Measurements from ENCODE around the gene CYFIP1.

DNA sequence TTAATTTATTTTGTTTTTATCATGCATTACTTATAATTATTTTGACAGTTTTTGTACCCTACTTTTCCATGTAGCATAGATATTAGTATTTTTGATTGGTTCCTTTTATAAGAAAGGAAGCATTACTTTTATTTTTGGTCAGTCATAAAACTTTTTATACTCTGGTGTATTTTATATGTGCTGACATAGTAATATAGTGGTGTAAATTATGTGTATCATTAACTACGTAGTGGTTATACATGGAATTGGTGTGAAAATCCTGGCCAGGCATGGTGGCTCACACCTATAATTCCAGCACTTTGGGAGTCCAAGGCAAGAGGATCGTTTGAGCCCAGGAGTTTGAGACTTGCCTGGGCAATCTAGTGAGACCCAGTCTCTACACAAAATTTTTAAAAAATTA is 160.5 kb downstream of the CYFIP1 start:
- TF ChIP-seq, protein P1, sequence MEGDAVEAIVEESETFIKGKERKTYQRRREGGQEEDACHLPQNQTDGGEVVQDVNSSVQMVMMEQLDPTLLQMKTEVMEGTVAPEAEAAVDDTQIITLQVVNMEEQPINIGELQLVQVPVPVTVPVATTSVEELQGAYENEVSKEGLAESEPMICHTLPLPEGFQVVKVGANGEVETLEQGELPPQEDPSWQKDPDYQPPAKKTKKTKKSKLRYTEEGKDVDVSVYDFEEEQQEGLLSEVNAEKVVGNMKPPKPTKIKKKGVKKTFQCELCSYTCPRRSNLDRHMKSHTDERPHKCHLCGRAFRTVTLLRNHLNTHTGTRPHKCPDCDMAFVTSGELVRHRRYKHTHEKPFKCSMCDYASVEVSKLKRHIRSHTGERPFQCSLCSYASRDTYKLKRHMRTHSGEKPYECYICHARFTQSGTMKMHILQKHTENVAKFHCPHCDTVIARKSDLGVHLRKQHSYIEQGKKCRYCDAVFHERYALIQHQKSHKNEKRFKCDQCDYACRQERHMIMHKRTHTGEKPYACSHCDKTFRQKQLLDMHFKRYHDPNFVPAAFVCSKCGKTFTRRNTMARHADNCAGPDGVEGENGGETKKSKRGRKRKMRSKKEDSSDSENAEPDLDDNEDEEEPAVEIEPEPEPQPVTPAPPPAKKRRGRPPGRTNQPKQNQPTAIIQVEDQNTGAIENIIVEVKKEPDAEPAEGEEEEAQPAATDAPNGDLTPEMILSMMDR (tag by site-specific recombination; IDR thresholded peaks at IDR 0.05) = no peak
- no peak for TF ChIP-seq ZNF558 (tag by site-specific recombination; IDR thresholded peaks at IDR 0.05)
- TF ChIP-seq ZNF785 (tag by site-specific recombination; IDR thresholded peaks at IDR 0.05) = no peak
- no peak for TF ChIP-seq ZNF274 (IDR thresholded peaks at IDR 0.05; ENCODE audit: low read length)
- no peak for TF ChIP-seq ZNF274 (tag by site-specific recombination; IDR thresholded peaks at IDR 0.05; ENCODE audit: borderline replicate concordance)

All from HEK293 (cell line).